ENCODE results near the gene RGS11. TPM values are rescaled to one million over a fixed set of nuclear protein-coding genes. Genes with fewer than 3 reads are reported as not detected.

Gene RGS11
- total RNA-seq, 1 experiment from 2014 or later: 2.9 TPM

DNA sequence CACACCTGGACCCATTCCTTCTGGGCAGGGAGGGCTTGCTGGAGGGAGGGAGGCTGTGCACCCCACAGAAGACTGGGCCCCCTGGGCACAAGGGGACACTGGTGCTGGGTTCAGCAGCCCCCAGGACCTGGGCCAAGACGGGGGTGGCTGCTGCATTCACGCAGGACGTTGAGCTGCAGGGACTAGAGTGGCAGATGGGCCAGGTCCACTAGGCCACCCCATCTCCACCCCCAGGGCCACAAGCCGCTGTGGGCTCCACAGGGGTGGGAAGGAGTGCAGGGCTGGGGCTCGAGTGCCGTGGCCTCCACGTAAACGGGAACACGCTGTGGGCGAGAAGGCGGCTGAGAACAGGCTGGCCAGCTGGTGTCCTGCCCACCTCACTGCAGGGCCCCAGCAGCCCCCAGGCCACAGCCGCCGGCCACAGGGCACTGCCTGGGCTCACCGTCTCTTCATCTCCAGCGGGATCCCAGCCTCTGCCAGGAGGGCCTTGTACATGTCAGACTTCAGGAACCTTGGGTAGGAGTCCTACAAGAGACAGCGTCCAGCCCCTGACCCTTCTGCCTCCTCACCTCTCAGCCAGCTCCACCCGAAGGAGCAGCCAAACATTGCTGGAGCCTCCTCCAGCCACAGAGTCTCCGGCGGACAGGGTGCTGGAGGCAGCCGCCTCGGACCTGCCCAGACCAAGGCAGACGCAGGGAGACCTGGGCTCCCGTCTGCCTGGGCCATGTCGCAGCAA is 6.5 kb downstream of the RGS11 start:
- Histone ChIP-seq H3K56ac (ENCODE audit: insufficient read length, low read depth, low read length) (no peak overlapping the region), H4K5ac (ENCODE audit: insufficient read length, low read depth, low read length) (no peak overlapping the region), H3K4me2 (ENCODE audit: insufficient read depth, insufficient read length, low read length) (no peak overlapping the region), H2BK12ac (ENCODE audit: insufficient read length, low read depth, low read length) (no peak overlapping the region), H2AK5ac (ENCODE audit: insufficient read length, low read length) (no peak overlapping the region), H4K20me1 (ENCODE audit: control insufficient read depth, insufficient read depth, insufficient read length) (no peaks in the 10 kb centered on the region), H3K4me1 (ENCODE audit: insufficient read depth, low read length) (no peaks in the 10 kb centered on the region), H3K27me3 (ENCODE audit: insufficient read depth, low read length) (no peaks in the 10 kb centered on the region), H3K23me2 (ENCODE audit: insufficient read length, low read depth, low read length, poor library complexity, severe bottlenecking) (no peaks in the 10 kb centered on the region), H3K18ac (ENCODE audit: insufficient read length, low read depth, low read length) (no peak overlapping the region), H3K79me1 (ENCODE audit: insufficient read depth, low read depth, low read length, poor library complexity, severe bottlenecking) (no peaks in the 10 kb centered on the region), H2BK20ac (ENCODE audit: low read depth, low read length, poor library complexity, severe bottlenecking) (no peak overlapping the region), H4K91ac (ENCODE audit: insufficient read length, low read depth, low read length) (no peak overlapping the region), H2BK5ac (ENCODE audit: insufficient read length, low read length) (no peak overlapping the region), H3K9me3 (ENCODE audit: control insufficient read depth, low read depth, low read length) (no peaks in the 10 kb centered on the region), H3K27ac (ENCODE audit: insufficient read length, low read depth, low read length) (no peak overlapping the region), H2BK120ac (ENCODE audit: low read depth, low read length, poor library complexity, severe bottlenecking) (no peak overlapping the region), H4K8ac (replicated peaks; ENCODE audit: insufficient read length, low read depth, low read length) (no peak overlapping the region), H2AFZ (ENCODE audit: low read length) (no peak overlapping the region), H2BK15ac (ENCODE audit: low read depth, low read length) (no peak overlapping the region), H3K9ac (ENCODE audit: extremely low read depth, insufficient read length, low read length) (no peak overlapping the region), H3K4ac (ENCODE audit: low read depth, low read length) (no peak overlapping the region), H3K23ac (ENCODE audit: insufficient read length, low read depth, low read length) (no peak overlapping the region), H3T11ph (ENCODE audit: low read length) (no peak overlapping the region), H3K14ac (ENCODE audit: insufficient read depth, low read length) (no peak overlapping the region), H3K79me2 (ENCODE audit: insufficient read depth, low read length) (no peaks in the 10 kb centered on the region)
- Mint-ChIP-seq H3K27ac (no peak overlapping the region), H3K9me3 (no peaks in the 10 kb centered on the region; a peak in 1 of 5 replicates), H3K27me3 (ENCODE audit: low read depth) (peaks cover 3% of the 10 kb centered on the region), H3K36me3 (ENCODE audit: insufficient read depth in 1 of 3, low read depth in 3 of 3) (peaks cover 0 to 2% (median 0%) of the 10 kb centered on the region in 3 experiments; a peak in 1 of 7 replicates), H3K4me1 (peaks cover 0 to 6% of the 10 kb centered on the region in 2 experiments; a peak in 1 of 4 replicates), H3K4me3 (no peak overlapping the region)
- peak; percentile 36 for DNase-seq
- TF ChIP-seq, protein P1, sequence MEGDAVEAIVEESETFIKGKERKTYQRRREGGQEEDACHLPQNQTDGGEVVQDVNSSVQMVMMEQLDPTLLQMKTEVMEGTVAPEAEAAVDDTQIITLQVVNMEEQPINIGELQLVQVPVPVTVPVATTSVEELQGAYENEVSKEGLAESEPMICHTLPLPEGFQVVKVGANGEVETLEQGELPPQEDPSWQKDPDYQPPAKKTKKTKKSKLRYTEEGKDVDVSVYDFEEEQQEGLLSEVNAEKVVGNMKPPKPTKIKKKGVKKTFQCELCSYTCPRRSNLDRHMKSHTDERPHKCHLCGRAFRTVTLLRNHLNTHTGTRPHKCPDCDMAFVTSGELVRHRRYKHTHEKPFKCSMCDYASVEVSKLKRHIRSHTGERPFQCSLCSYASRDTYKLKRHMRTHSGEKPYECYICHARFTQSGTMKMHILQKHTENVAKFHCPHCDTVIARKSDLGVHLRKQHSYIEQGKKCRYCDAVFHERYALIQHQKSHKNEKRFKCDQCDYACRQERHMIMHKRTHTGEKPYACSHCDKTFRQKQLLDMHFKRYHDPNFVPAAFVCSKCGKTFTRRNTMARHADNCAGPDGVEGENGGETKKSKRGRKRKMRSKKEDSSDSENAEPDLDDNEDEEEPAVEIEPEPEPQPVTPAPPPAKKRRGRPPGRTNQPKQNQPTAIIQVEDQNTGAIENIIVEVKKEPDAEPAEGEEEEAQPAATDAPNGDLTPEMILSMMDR (conservative IDR thresholded peaks at IDR 0.05): no peak
- no CpG with 5 or more reads among the region's 24 CpGs for WGBS (ENCODE audit: extremely low coverage, insufficient read length, low lambda C conversion rate)
